ENCODE data around the gene RAB6A.
"Not testable (repeated sequence)": the region's sequence is repeated elsewhere in the genome, so short reads cannot be mapped to it uniquely, and the experiment has no call there.

The RAB6A gene

GRCh38 chr11:73752903-73753302 is 8.0 kb downstream of the RAB6A start:
- no peak overlapping the region for H3K4me3 ChIP-seq (ENCODE audit: low read length)
- no peak for TF ChIP-seq CTCF (conservative IDR thresholded peaks at IDR 0.05; ENCODE audit: low read length)
- DNase-seq (ENCODE audit: low read depth), result no peak

DNA sequence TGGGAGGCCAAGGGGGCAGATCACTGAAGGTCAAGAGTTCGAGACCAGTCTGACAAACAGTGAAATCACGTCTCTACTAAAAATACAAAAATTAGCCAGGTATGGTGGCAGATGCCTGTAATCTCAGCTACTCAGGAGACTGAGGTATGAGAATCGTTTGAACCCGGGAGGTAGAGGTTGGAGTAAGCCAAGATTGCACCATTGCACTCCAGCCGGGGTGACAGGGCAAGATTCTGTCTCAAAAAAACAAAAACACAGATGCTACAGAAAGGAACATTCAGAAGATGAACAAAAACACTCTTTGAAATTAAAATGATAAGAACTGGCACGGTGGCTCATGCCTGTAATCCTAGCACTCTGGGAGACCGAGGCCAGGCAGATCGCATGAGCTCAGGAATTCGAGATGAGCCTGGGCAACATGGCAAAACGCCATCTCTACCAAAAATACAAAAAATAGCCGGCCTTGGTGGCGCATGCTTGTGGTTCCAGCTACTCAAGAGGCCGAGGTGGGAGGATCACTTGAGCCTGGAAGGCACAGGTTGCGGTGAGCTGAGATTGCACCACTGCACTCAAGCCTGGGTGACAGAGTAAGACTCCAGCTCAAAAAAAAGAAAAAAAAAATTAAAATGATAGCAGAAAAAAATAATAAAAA is 8.5 kb downstream of the RAB6A start:
- DNase-seq (ENCODE audit: low read depth), result no peak
- no peak for TF ChIP-seq CTCF (conservative IDR thresholded peaks at IDR 0.05; ENCODE audit: low read length)
- H3K4me3 ChIP-seq (ENCODE audit: low read length), result no peak overlapping the region

DNA sequence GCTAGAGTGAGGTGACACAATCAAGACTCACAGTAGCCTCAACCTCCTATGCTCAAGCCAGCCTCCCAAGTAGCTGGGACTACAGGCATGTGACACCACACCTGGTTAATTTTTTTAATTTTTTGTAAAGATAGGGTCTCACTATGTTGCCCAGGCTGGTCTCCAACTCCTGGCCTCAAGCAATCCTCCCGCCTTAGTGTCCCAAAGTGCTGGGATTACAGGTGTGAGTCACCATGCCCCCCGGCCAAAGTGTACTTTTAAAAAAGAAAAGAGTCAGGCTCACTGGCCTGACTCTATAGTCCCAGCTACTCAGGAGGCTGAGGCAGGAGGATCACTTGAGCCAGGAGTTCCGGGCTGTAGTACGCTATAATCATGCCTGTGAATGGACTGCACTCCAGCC is 10.0 kb downstream of the RAB6A start:
- DNase-seq (ENCODE audit: low read depth); H3K4me3 ChIP-seq (ENCODE audit: low read length): not testable (repeated sequence)

DNA sequence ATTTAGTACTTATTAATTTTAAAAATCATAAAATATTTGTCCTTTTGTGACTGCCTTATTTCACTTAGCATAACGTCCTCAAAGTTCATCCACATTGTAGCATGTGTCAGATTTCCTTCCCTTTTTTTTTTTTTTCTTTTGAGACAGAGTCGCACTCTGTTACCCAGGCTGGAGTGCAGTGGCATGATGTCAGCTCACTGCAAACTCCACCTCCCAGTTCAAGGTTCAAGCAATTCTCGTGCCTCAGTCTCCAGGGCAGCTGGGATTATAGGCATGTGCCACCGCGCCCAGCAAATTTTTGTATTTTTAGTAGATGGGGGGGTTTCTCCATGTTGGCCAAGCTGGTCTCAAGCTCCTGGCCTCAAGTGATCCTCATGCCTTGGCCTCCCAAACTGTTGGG is 10.6 kb downstream of the RAB6A start:
- DNase-seq (ENCODE audit: low read depth), result no peak
- TF ChIP-seq CTCF (conservative IDR thresholded peaks at IDR 0.05; ENCODE audit: low read length), result no peak
- no peak overlapping the region for H3K4me3 ChIP-seq (ENCODE audit: low read length)

GRCh38 chr11:73749118-73749517 is 11.8 kb downstream of the RAB6A start:
- H3K4me3 ChIP-seq (ENCODE audit: low read length), result no peak overlapping the region
- no peak for DNase-seq (ENCODE audit: low read depth)
- no peak for TF ChIP-seq CTCF (conservative IDR thresholded peaks at IDR 0.05; ENCODE audit: low read length)

- DNase-seq (ENCODE audit: low read depth), result no peak
- no peak overlapping the region for H3K4me3 ChIP-seq (ENCODE audit: low read length)
- TF ChIP-seq CTCF (conservative IDR thresholded peaks at IDR 0.05; ENCODE audit: low read length), result no peak
Measured at GRCh38 chr11:73748300-73748699, 12.6 kb downstream of the RAB6A start.

- no peak for TF ChIP-seq CTCF (conservative IDR thresholded peaks at IDR 0.05; ENCODE audit: low read length)
- DNase-seq (ENCODE audit: low read depth), result no peak
- no peak overlapping the region for H3K4me3 ChIP-seq (ENCODE audit: low read length)
Measured at GRCh38 chr11:73747762-73748161, 13.1 kb downstream of the RAB6A start.

DNA sequence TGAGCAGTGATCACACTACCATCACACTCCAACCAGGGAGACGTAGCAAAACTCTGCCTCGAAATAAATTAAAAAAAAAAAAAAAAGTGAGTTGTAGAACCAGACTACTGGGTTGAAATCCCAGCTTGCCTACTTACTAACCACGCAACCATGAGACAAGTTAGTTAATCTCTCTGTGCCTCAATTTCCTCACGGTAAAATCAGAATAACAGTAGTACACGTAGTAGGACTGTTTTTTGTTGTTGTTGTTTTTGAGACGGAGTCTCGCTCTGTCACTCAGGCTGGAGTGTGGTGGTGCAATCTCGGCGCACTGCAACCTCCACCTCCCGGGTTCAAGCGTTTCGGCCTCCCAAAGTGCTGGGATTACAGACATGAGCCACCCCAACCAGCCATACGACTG is 14.2 kb downstream of the RAB6A start:
- no peak for DNase-seq (ENCODE audit: low read depth)
- TF ChIP-seq CTCF (conservative IDR thresholded peaks at IDR 0.05; ENCODE audit: low read length), result no peak
- no peak overlapping the region for H3K4me3 ChIP-seq (ENCODE audit: low read length)
